Liver (tissue), 3 donors: ENCODE data around the gene SLC41A1.

Source experiments
- ATF3 ChIP-seq: IDR thresholded peaks from 2 replicates; pipeline ENCODE4 v1.6.1; 2016; ENCODE audit warnings: antibody characterized with exemption
- FOXA1 ChIP-seq: IDR thresholded peaks from 2 replicates; pipeline ENCODE4 v1.6.1; 2016; ENCODE audit warnings: antibody characterized with exemption
- REST ChIP-seq: IDR thresholded peaks from 2 replicates; pipeline ENCODE4 v1.6.1; 2016; ENCODE audit warnings: antibody characterized with exemption, mild to moderate bottlenecking
- TAF1 ChIP-seq: conservative IDR thresholded peaks from 2 replicates; pipeline ENCODE4 v1.6.1; 2016; ENCODE audit warnings: antibody characterized with exemption, mild to moderate bottlenecking
- TF ChIP-seq, protein P1 (sequence below): fragments of 150-350 bp; IDR thresholded peaks from 2 replicates; pipeline ENCODE4 v1.5.1; 2017; ENCODE audit warnings: improper control_type of control experiment, low read depth, low read length; ENCODE audit not compliant: missing input control
- donor health status: healthy.
- donor health status: healthy.

- TF ChIP-seq ATF3 (no peak), TAF1 (no peak), REST (no peak), FOXA1 (no peak)
- TF ChIP-seq, protein P1, sequence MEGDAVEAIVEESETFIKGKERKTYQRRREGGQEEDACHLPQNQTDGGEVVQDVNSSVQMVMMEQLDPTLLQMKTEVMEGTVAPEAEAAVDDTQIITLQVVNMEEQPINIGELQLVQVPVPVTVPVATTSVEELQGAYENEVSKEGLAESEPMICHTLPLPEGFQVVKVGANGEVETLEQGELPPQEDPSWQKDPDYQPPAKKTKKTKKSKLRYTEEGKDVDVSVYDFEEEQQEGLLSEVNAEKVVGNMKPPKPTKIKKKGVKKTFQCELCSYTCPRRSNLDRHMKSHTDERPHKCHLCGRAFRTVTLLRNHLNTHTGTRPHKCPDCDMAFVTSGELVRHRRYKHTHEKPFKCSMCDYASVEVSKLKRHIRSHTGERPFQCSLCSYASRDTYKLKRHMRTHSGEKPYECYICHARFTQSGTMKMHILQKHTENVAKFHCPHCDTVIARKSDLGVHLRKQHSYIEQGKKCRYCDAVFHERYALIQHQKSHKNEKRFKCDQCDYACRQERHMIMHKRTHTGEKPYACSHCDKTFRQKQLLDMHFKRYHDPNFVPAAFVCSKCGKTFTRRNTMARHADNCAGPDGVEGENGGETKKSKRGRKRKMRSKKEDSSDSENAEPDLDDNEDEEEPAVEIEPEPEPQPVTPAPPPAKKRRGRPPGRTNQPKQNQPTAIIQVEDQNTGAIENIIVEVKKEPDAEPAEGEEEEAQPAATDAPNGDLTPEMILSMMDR, result no peak
Measured at GRCh38 chr1:205785446-205785845, 27.6 kb downstream of the SLC41A1 start.
